ENCODE data around the gene ZNF2. TPM values are rescaled to one million over a fixed set of nuclear protein-coding genes. Genes with fewer than 3 reads are reported as not detected.

The ZNF2 gene
- total and polyA plus RNA-seq, 2 of the 13 experiments (the other 11 are each of a cell fraction or from before 2014, with no cell fraction given) = 4.3 to 6.1 TPM

- TF ChIP-seq ZNF318 (CRISPR knock-in tag; IDR thresholded peaks at IDR 0.05) = no peak
- TF ChIP-seq, protein P1, sequence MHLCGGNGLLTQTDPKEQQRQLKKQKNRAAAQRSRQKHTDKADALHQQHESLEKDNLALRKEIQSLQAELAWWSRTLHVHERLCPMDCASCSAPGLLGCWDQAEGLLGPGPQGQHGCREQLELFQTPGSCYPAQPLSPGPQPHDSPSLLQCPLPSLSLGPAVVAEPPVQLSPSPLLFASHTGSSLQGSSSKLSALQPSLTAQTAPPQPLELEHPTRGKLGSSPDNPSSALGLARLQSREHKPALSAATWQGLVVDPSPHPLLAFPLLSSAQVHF (CRISPR knock-in tag; IDR thresholded peaks at IDR 0.05) = no peak
- no peak for TF ChIP-seq ZNF292 (CRISPR knock-in tag; IDR thresholded peaks at IDR 0.05; ENCODE audit: borderline replicate concordance, low read depth)
Measured at GRCh38 chr2:95203911-95204310, 38.3 kb downstream of the ZNF2 start (continued).

- Histone ChIP-seq H3K79me2 (ENCODE audit: insufficient read depth, low read length) (no peaks in the 10 kb centered on the region), H3K4me1 (ENCODE audit: insufficient read depth, low read length) (no peaks in the 10 kb centered on the region), H2AFZ (ENCODE audit: low read length) (no peak overlapping the region), H3K9me3 (ENCODE audit: low read length) (no peaks in the 10 kb centered on the region; the same call in 1 of the 2 replicates), H3K36me3 (replicated peaks in 1 of 2; ENCODE audit: control insufficient read depth in 1 of 2, insufficient read depth in 2 of 2, low read length in 2 of 2) (no peaks in the 10 kb centered on the region), H3K9ac (ENCODE audit: insufficient read depth, low read depth, low read length) (no peak overlapping the region), H4K20me1 (ENCODE audit: insufficient read depth, low read length) (no peaks in the 10 kb centered on the region), H3K27me3 (ENCODE audit: control insufficient read depth in 1 of 2, insufficient read depth in 2 of 2, low read length in 2 of 2) (peaks cover 0 to 4% of the 10 kb centered on the region in 2 experiments; a peak in 3 of 5 replicates), H3K27ac (ENCODE audit: extremely low read length, insufficient read depth, low read length) (no peak overlapping the region), H3K4me2 (ENCODE audit: low read depth, low read length) (no peak overlapping the region), H3K4me3 (replicated peaks in 1 of 3; ENCODE audit: insufficient read depth in 1 of 3, low read depth in 2 of 3, low read length in 3 of 3) (no peak overlapping the region)
- ChIA-PET POLR2A (no interaction called here), CTCF (ENCODE audit: low intra/inter-chr PET ratio, low total read pairs) (no interaction called here)
- FAIRE-seq (no peak), ATAC-seq (no peak), DNase-seq (ENCODE audit: low spot score) (no peak)
- 3% methylated on average over 2 of the region's 2 CpGs for WGBS (ENCODE audit: low lambda C conversion rate)
- in situ Hi-C loops (cut with HindIII; ENCODE audit: extremely low pct_ligation_motif_present, low pct_unique_long_range_greater_than_20kb) = no loop called here
- BruUV-seq (replicated peaks) = no TSS peak
- intact Hi-C loops (cut with micrococcal nuclease; ENCODE audit: unreplicated experiment) = no loop called here
- TF ChIP-seq ATRX (CRISPR knock-in tag; IDR thresholded peaks at IDR 0.05; ENCODE audit: borderline replicate concordance) = no peak
- no peak for TF ChIP-seq JUN (CRISPR knock-in tag; IDR thresholded peaks at IDR 0.05)
- TF ChIP-seq MYPOP (CRISPR knock-in tag; IDR thresholded peaks at IDR 0.05) = no peak
- TF ChIP-seq ARID5B (CRISPR knock-in tag; IDR thresholded peaks at IDR 0.05) = no peak
- no peak for TF ChIP-seq ZNF569 (CRISPR knock-in tag; IDR thresholded peaks at IDR 0.05; ENCODE audit: borderline replicate concordance)
Measured at GRCh38 chr2:95204396-95204795, 38.8 kb downstream of the ZNF2 start.

Measured in HepG2 (cell line).